ENCODE measurements around the gene COBL.

The COBL gene

DNA sequence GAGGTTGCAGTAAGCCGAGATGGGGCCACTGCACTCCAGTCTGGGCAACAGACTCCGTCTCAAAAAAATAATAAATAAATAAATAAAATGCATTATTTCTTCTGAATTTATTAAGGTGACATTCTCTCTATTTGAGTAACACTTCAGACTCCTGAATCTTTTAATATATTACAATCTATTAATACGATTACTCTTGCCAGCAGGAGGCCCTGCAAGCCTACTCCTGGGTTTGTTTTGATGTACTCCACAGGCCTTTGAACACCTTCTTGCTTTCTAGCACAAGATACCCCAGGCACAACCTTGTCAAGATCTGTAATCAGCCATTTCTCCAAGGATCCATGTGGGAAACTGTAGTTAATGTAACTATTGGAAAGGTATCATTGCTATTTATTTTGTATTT, 63.5 kb downstream of the COBL start:
- no peak for DNase-seq (ENCODE audit: low read depth in 3 of 3)

DNA sequence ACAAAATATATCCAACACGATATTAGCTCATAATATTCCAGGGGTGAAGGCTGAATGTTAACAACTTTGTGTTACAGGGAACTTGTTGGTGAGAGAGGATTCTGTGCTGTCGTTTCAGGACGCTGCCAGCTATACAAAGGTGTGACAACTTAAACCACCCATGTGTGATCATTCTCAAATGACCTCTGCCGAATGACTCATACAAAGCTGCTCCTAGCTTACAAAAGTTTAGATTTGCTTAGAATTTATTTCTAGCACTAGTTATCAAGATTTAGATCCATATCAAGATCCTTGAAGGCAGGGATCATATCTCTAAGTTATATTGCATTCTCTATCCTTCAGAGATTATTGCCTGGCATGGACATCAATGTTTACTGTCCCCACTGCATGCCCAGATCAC, 65.3 kb downstream of the COBL start:
- DNase-seq (ENCODE audit: low read depth in 3 of 3), result no peak

DNA sequence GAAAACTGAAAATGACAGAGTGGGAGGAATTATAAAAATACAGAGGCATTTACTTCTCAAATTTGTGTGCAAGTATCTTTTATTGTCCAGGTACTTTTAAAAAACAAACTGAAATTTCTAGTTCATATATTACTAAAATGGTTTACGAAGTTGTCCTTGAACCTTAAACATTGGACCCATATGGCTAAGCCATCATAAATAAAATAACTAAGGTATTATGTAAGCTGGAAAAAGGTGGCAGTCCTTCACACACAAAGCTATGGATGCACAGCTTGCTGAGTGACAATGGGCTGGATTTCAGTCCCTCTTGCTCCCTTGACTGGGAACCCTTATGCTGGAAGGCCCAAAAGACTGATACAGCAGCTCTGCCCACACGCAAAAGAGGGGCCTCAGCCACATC, 66.1 kb downstream of the COBL start:
- DNase-seq (ENCODE audit: low read depth in 3 of 3), result no peak

DNA sequence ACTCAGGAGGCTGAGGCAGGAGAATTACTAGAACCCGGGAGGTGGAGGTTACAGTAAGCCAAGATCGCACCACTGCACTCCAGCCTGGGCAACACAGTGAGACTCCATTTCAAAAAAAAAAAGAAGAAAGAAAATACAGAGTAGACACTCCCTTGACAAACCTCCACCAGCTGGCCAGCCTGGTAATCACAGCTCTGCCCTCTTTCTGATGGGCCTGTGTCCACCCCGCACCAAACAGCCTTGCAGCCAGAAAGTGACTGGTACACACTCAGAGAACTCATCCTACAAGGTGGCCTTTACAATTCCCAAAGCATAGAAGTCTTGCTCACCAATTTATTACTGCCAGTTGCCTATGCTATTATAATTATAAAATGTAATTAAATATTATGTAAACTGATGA, 66.6 kb downstream of the COBL start:
- no peak for DNase-seq (ENCODE audit: low read depth in 3 of 3)

DNA sequence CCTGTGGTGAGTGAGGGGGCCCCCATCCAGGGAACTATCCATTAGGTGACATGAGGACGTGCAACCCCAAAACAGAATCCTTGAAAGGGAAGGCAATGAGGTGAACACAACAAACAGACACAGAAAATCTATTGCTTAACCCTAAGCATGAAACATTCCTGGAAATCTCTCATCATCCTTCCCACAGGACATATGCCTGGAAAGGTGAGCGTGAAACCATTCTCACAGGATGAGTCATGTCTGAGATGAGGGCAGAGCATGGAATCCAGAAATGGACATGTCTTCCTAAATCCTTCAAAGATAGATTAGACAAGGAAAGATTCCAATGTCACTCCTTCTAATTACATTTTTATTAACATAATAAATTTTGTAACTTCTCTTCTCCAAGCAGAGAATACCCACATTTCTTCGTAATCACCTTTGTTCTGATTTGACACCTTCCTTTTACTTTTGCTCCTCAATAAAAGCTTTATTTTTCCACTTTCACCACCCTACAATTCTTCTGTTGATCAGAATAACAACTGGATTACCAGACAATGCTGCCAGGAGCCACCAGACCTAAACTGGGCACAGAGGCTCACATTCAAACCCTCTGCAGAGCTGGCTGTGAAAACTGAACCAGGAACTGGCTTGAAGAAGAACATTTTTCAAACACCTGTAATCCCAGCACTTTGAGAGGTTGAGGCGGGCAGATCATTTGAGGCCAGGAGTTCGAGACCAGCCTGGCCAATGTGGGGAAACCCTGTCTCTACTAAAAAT, 67.2 kb downstream of the COBL start:
- no peak for DNase-seq (ENCODE audit: low read depth in 3 of 3)

DNA sequence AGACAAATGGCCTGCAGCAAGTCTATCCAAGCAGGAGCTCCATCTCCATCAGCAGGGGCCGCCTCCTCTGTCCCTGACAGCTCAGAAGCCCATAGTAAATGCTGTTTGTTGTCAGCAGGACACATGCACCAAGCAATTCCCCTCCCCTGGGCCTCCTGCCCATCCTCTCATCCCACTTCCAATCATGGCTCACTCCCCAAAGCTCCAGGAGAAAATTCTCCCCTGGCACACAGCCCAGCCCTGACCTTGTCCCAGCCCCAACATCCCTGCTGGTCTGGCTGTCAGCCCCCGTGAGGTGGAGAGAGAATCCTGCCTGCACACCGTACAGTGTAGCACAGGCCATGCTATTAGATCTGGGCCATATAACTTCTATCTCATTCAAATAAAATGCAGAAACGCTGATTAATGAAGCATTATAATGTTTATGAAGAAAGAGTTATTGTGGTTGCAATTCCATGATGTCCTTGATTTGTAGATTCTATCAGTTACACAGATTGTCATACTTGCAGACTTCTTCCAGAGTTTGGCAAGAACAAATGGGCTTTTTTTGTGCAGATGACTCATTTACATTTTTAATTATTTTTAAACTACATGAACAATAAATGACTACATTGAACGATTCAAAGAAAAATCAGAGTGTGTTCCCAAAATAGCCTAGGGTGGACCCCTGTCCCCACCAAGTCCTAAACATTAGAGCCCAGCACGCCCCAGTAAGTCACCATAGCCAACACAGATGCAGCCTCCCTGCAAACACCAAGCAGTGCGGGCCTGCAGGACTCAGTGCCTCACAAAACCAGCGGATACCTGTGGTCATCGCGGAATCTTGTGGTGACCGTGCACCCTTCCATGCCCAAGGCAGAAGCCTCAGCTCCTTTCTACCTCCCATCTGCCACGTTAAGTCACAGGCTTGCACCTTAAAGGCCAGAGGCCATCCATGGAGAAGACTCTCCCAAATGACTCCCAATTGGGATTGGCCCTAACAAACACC, 70.1 kb downstream of the COBL start:
- DNase-seq (ENCODE audit: low read depth in 3 of 3), result no peak

DNA sequence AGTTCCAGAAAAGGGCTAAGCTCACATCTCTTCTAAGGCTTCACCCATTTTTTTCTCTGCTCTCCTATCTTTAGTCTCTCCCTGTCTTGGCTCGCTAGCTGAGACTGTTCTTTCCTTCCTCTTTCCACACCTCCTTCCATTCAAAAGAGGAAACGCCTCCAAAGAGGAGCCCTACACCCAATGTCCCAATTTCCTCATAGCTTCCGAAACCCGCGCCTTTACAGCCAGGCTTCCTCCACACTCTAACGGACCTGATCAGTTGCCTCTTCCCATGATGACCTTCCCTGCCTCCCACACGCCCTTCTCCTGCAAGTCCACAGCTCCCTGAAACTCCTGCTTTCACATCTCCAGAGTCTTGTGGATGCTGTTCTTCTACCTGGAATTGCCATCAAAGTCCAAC, 71.7 kb downstream of the COBL start:
- DNase-seq (ENCODE audit: low read depth in 3 of 3), result no peak

DNA sequence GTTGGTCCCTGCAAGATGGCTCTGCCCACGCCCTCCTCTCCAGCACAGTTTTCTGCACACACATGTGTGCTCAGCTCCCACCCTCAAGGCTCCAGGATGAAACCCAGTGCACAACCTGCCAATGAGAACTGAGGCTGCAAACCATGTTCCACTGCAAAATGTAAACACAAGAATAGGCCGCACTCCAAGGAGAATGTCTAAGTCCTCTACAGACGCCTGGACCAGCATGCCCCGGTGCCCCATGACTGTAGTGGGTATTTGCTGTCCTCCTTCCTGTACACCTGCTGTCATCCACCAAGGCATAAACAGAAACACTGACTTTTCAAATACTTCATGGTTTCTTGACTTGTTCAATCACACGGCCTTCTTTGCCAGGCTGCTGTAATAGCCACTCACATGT, 72.6 kb downstream of the COBL start:
- DNase-seq (ENCODE audit: low read depth in 3 of 3), result no peak

DNA sequence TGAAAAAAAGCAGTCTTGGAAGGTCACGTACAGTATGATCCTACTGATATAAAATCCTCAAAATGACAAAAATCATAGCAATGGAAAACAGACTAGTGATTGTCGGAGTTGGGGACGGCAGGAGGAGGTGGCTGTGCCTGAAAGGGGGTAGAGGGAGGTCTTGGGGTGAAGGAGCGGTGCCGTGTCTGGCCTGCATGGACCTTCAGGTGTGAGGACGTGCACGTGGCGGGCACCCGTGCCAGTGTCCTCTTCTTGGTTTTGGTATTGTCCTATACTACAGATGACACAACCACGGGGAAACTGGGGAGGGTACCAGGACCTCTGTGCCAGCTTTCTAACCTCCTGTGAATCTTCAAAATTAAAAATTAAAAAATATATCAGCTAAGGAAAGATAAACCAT, 73.0 kb downstream of the COBL start:
- no peak for DNase-seq (ENCODE audit: low read depth in 3 of 3)

DNA sequence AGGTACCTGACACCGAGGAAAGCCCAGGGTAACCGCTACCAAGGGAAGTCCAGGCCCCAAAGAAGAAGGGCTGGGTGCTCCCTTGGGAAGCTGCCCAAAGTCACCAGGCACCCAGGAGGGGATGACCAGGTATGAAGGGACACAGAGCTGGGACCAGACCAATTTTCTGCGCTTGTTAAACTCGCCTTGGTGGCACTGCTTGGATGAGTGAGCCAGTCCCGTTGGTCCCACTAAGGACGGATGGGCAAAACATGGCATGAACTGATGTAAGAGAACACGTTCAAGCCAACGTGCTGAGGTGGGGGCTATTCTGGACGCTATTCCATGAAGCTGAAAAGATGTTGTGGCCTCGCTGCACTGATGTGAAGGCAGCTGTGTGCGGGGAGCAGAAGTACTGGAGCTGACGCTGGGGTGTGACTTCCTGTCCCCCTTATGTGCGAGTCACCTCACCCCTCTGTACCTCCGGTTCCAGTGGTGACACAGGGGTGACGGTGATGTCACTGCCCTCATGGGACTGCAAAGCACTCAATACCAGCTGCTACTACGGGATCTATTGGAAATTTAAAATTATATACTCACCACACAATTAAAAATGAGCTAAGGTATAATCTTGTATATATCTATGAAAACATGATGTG, 73.6 kb downstream of the COBL start:
- no peak for DNase-seq (ENCODE audit: low read depth in 3 of 3)

DNA sequence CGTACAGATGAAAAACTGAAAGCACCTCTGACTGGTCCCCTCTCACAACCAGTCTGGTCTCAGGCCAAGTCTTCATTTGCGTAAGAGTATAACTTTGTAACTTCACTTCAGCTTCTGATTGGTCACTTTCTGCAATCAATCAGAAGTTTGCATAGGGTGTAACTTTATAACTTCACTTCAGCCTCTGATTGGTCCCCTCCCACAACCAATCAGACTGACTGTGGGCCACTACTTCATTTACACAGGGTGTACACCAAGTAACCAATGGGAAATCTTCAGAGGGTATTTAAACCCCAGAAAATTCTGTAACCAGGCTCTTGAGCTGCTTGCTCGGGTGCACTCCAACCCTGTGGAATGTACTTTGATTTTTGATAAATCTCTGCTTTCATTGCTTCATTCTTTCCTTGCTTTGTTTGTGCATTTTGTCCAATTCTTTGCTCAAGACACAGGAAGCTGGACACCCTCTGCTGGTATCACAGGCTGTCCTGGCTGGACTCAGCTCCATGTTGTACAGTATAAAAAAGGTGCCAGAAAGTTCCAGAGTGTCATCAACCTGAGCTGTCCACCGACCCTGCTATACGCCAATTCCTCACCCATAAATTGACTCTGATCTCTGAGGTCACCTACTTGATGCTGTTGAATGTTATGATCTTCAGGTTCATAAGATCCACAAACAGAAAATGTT, 74.5 kb downstream of the COBL start:
- DNase-seq (ENCODE audit: low read depth in 3 of 3), result no peak

DNA sequence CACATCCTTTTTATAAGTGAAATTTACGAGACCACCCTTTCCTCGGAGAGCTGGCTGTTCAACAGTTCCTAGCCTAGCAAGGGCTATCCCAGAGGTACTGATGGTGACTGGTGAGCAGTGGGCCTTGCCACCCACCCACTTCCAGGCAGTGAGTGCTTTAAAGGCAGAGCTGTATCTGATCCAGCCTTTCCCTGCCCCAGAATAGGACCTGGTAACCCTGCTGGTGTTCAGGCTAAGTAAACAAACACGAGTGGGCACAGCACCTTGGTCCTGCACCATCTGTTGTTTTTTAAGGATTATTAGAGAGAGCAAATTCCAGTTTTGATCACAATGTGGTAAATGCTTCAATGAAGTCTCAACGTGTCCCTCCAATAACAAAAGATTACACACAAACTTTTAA, 75.7 kb downstream of the COBL start:
- no peak for DNase-seq (ENCODE audit: low read depth in 3 of 3)

DNA sequence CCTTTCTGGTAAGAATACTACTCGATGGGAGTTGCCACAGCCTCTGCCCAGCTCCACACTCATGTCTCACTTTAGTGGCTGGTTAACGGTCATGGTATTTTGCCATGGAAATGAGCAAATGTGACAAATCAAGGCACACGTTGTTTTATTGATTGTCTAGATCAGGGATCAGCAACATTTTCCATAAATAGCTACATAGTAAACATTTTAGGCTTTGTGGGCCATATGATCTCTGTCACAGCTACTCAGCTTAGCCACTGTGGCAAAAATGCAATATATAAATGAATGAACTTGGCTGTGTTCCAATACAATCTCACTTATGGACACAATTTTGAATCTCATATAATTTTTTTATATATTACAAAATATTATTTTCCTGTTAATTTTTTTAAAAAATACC, 76.9 kb downstream of the COBL start:
- DNase-seq (ENCODE audit: low read depth in 3 of 3), result no peak

DNA sequence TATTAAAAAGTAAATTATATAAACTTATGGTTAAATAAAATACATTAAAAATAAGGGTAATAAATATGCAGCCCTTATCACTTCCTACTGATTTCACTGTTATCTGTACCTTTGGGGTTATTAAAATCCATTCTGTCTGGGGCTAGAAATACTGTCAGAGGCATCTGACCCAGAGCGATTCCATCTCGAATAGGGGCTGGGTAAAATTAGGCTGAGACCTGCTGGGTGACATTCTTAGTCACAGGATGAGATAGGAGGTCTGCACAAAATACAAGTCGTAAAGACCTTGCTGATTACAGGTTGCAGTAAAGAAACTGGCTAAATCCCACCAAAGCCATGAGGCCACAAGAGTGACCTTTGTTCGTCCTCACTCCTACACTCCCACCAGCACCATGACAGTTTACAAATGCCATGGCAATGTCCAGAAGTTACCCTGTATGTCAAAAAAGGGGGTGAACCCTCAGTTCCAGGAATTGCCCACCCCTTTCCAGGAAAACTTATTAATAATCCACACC, 77.6 kb downstream of the COBL start:
- no peak for DNase-seq (ENCODE audit: low read depth in 3 of 3)

DNA sequence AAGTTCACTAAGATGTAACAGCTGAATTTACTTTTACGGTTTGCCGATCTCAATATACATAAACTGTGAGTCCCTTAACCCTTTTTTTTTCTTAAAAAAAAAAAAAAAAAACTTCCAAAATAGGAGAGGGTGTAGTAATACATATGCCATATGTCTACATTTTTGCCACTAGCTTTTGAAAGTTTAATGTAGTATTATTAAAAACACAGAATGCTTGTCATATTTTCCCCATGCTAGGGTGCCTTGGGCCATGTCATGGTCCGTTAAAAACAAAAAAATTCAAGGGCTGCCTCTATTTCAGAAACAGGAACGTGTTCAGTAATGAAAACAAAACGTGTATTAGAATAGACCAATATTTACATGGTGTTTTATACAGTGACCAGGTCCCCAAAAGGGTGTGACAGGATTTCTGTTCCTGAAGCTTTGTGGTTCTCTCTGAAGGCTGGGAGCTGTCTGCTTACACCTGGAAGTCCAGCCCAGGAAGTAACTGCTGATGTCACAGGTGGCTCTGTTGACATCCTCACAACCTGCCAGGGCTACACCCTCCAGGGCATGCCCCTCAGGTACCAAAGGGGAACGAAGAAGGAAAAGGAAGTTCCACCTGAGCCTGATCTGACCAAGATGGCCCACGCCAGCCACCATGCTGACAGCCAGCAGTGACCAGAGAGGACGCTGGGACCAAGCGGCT, 79.0 kb downstream of the COBL start:
- DNase-seq (ENCODE audit: low read depth in 3 of 3), result no peak

DNA sequence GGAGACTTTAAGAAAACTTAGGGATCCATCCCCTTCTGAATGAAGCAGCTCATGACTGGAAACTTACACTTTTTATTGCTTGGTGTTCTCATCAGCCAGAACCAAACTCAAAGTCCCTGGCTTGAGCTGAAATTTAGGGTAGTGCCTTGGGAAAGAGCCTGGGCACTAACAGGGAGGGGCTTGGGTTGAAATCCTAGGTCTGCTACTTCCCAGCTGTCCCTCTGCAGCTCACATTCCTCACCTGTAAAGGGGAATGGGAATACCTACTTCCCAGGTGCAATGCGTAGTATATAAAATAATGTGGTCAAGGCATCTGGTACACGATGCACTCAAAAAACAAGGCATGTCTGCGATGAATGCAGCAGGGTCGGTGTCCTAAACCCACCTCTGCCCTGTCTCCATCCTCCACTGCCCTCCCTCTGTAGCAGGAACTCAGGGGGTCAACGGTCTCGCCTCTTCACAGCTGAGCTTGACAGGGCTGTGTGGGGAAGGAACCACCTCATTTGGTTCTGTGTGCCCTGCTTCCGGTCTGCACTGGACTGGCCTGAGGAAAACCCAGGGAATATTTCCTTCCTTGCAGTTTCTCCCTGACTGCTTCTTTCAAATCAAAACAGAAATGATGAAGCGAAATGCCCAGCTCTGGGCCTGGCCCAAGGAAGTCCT, 80.0 kb downstream of the COBL start:
- DNase-seq (ENCODE audit: low read depth in 3 of 3), result no peak

DNA sequence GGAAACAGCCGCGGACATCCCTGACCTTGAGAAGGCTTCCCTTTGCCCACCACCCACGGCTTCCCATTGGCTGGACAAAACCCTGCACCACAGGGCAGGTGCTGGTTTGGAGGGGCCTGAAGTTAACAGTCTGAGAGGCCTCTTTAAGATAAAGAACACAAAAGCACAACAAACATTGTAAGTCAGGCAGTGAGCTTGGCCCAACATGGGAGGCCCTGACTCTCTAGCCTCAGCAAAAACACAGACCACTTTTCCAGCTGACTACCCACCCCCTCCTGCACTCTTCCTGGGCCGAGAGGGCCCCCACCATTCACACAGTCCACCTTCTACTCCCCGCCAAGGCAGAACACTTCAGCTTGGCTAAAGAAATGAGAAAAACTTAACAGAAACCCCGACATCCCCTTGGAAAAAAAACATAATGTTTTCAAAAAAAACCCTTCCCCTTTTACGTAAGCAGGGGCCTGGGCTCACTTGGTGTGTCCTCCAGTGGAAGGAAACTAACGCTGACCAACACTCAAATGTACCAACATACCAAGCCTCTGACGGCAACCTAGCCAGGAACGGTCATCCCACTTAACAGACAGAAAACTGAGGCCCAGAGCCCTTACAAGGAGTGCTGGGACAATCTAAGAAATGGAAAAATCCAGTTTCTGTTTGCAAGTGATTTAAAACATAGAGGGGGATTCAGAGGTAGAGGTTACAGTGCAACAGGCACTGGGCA, 80.9 kb downstream of the COBL start:
- no peak for DNase-seq (ENCODE audit: low read depth in 3 of 3)

DNA sequence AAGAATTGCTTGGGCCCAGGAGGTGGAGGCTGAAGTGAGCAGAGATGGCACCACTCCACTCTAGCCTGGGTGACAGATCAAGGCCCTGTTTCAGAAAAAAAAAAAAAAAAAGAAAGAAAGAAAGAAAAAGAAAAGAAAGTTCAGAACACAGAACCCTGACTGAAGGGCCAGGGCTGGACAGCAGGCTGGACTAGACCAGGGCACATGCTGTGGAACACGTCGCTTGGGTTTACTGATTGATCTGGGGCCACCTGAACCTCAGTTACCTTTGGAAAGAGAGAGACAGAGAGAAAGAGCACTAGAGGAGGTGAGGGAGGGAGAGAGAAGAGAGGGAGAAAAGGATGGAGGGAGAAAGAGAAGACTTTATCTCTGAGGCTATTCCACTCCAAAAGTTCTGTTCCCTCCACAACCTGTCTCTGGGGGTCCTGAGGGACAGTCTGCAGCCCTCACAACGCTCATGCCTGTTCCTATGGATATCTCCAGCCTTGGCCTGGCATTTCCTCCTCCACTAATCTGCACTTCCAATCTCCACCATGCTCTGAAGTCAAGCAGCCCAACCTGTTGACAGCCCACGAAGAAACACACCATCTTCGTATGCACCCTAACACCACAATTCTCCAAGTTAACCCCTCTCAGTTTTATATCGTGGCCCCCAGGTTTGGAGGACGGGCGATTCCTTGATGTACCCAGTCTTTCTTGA, 81.8 kb downstream of the COBL start:
- DNase-seq (ENCODE audit: low read depth in 3 of 3), result no peak

DNA sequence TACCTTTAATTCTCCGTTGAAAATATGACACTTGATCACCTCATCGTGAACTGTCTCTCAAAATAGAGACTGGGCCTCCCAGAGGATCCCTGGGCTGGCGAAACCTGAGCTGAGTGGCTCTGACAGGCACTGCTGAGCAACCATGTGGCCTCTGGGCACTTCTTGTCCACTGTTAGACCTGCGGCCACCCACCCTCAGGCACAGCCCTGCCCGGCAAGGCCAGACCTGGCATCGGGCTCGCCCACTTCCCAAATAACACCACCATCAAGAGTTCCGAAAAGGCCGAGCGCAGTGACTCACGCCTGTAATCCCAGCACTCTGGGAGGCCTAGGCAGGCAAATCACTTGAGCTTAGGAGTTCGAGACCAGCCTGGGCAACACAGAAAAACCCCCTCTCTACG, 82.5 kb downstream of the COBL start:
- no peak for DNase-seq (ENCODE audit: low read depth in 3 of 3)
